Measurements from ENCODE around the gene NANOS2. TPM values are rescaled to one million over a fixed set of nuclear protein-coding genes. Genes with fewer than 3 reads are reported as not detected.

Gene NANOS2
- total RNA-seq, 1 donor from 2014 or later: not detected

DNA sequence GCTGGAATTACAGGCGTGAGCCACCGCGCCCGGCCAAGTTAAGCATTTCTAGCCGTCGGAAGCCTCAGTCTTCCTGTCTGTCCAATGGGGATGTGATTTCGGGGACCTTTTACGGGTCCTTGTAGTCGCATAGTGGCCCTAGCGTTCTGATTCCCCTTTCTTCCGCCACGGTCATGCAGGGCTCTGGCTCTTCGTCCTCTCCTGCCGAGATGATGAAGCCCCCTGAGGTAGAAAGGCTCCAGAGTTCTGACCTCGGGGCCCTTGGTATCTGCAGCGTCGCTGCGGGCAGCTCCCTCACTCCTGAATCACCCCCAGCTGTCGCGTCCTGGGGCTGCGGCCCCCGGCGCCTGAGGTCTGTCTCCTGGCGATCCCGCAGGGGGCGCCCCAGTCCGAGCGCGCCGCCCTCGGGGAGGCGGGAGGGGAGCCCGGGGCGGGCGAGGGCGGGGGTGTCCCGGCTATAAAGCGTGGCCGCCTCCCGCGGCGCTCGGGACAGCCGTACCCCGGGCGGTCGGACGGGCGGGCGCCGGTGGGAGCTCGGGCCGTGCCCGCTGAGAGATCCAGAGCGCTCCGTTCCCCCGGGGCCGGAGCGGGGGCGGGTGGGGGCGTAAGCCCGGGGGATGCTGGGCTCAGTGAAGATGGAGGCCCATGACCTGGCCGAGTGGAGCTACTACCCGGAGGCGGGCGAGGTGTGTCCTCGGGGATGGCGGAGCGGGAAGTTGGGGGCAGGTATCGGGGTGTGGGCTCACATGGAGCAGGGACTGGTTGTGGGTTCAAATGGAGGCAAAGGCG is 50.5 kb downstream of the NANOS2 start, which contains the start of gene FOXA3:
FOXA3 (plus strand) TSS at position 487 of the 789 bp plus-strand sequence; CDS start at position 618, 131 bp downstream.
- H3K27me3 Mint-ChIP-seq (ENCODE audit: low read depth): peaks cover 47% of the 10 kb centered on the region
- H3K4me3 Mint-ChIP-seq: peak within 1 kb of the TSS; percentile 95
- peak within 1 kb of the TSS; percentile 99 for H3K27ac Mint-ChIP-seq
- peaks cover 1% of the 10 kb centered on the region for H3K36me3 Mint-ChIP-seq
- no peak for DNase-seq (ENCODE audit: low spot score in 2 of 2, unreplicated experiment in 2 of 2)
- TF ChIP-seq, protein P1, sequence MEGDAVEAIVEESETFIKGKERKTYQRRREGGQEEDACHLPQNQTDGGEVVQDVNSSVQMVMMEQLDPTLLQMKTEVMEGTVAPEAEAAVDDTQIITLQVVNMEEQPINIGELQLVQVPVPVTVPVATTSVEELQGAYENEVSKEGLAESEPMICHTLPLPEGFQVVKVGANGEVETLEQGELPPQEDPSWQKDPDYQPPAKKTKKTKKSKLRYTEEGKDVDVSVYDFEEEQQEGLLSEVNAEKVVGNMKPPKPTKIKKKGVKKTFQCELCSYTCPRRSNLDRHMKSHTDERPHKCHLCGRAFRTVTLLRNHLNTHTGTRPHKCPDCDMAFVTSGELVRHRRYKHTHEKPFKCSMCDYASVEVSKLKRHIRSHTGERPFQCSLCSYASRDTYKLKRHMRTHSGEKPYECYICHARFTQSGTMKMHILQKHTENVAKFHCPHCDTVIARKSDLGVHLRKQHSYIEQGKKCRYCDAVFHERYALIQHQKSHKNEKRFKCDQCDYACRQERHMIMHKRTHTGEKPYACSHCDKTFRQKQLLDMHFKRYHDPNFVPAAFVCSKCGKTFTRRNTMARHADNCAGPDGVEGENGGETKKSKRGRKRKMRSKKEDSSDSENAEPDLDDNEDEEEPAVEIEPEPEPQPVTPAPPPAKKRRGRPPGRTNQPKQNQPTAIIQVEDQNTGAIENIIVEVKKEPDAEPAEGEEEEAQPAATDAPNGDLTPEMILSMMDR (IDR thresholded peaks at IDR 0.05; ENCODE audit: unreplicated experiment): peak; percentile 16
- no peaks in the 10 kb centered on the region for H3K9me3 Mint-ChIP-seq
- H3K4me1 Mint-ChIP-seq: peaks cover 10% of the 10 kb centered on the region

DNA sequence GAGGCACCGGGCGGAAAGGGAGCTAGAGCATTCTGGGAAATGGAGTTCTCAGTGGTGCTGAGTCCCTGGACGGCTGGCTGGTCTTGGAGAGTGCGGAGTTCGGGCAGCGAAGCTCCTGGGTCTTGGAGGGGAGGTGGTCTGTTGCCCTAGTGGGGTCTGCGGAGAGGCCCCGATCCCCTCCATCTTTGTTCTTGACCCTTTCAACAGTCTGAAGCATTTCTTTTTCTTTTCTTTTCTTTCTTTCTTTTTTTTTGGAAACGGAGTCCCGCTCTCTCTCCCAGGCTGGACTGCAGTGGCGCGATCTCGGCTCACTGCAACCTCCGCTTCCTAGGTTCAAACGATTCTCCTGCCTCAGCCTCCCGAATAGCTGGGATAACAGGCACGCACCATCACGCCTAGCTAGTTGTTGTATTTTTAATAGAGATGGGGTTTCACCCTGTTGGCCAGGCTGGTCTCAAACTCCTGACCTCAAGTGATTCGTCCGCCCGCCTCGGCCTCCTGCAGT is 51.2 kb downstream of the NANOS2 start:
- Mint-ChIP-seq H3K36me3 (peaks cover 6% of the 10 kb centered on the region), H3K27me3 (ENCODE audit: low read depth) (peaks cover 47% of the 10 kb centered on the region), H3K9me3 (no peaks in the 10 kb centered on the region), H3K4me3 (peak overlapping the region; percentile 95), H3K4me1 (peaks cover 10% of the 10 kb centered on the region), H3K27ac (peak overlapping the region; percentile 99)
- DNase-seq (ENCODE audit: low spot score in 2 of 2, unreplicated experiment in 2 of 2): no peak
- TF ChIP-seq, protein P1 (IDR thresholded peaks at IDR 0.05; ENCODE audit: unreplicated experiment): no peak

Other genes starting within 250 kb of the NANOS2 start
- 3.6 to 5.1 TPM (median 4.1 TPM) in 3 replicates for gene GIPR, start 246.6 kb downstream of the NANOS2 start, total RNA-seq
- 440 to 462 TPM (median 461 TPM) in 3 replicates for gene SNRPD2, start 222.8 kb downstream of the NANOS2 start, total RNA-seq
- gene QPCTL, start 222.1 kb downstream of the NANOS2 start, total RNA-seq: 8.0 to 10.6 TPM (median 9.1 TPM) in 3 replicates
- gene FBXO46, start 183.9 kb downstream of the NANOS2 start, total RNA-seq: 30.6 to 37.3 TPM (median 36.6 TPM) in 3 replicates
- gene MEIOSIN, start 181.3 kb downstream of the NANOS2 start, total RNA-seq: not detected in 3 replicates
- gene SIX5, start 145.5 kb downstream of the NANOS2 start, total RNA-seq: 44.3 to 50.3 TPM (median 47.3 TPM) in 3 replicates
- gene DMPK, start 132.3 kb downstream of the NANOS2 start, total RNA-seq: 126 to 130 TPM (median 127 TPM) in 3 replicates
- 109 to 120 TPM (median 116 TPM) in 3 replicates for gene DMWD, start 121.9 kb downstream of the NANOS2 start, total RNA-seq
- gene RSPH6A, start 99.5 kb downstream of the NANOS2 start, total RNA-seq: 0.44 to 0.56 TPM (median 0.50 TPM) in 3 replicates
- gene SYMPK, start 51.6 kb downstream of the NANOS2 start, total RNA-seq: 89.3 to 93.4 TPM (median 92.6 TPM) in 3 replicates
- not detected in 3 replicates for gene FOXA3, start 50.5 kb downstream of the NANOS2 start, total RNA-seq
- 33.8 to 34.6 TPM (median 34.1 TPM) in 3 replicates for gene IRF2BP1, start 28.6 kb downstream of the NANOS2 start, total RNA-seq
- gene MYPOP, start 12.2 kb downstream of the NANOS2 start, total RNA-seq: 10.4 to 11.5 TPM (median 10.9 TPM) in 3 replicates
- gene NOVA2, start 59.1 kb upstream of the NANOS2 start, total RNA-seq: 0.51 to 1.2 TPM (median 0.67 TPM) in 3 replicates
- 21.5 to 24.9 TPM (median 22.3 TPM) in 3 replicates for gene CCDC61, start 80.7 kb upstream of the NANOS2 start, total RNA-seq
- not detected in 3 replicates for gene PGLYRP1, start 108.3 kb upstream of the NANOS2 start, total RNA-seq
- 1.8 to 2.8 TPM (median 2.4 TPM) in 3 replicates for gene IGFL4, start 126.2 kb upstream of the NANOS2 start, total RNA-seq
- not detected in 3 replicates for gene IGFL3, start 209.9 kb upstream of the NANOS2 start, total RNA-seq
- gene IGFL2, start 233.5 kb upstream of the NANOS2 start, total RNA-seq: 2.0 to 3.7 TPM (median 3.7 TPM) in 3 replicates

All from mesothelial cell of epicardium (in vitro differentiated cells).